Measurements from ENCODE around the gene RERE.

- TF ChIP-seq CTCF (conservative IDR thresholded peaks at IDR 0.05 in 1 of 2, IDR thresholded peaks at IDR 0.05 in 1 of 2; ENCODE audit: extremely low read depth in 1 of 2, insufficient read depth in 1 of 2, low read depth in 1 of 2, low read length in 2 of 2), result no peak
- TF ChIP-seq EZH2 (IDR thresholded peaks at IDR 0.05; ENCODE audit: borderline replicate concordance, low read length), result no peak
Observed at GRCh38 chr1:8567146-8567545, 250.3 kb downstream of the RERE start.
